HepG2 (cell line): ENCODE results near the gene TGM1. TPM values are rescaled to one million over a fixed set of nuclear protein-coding genes. Genes with fewer than 3 reads are reported as not detected.

Experiments
- ADNP ChIP-seq: sonication (generic); formaldehyde crosslinking; IDR thresholded peaks from 2 replicates; pipeline ENCODE4 v1.4.0; 2020; ENCODE audit warnings: missing genetic modification reagents
- FIP1L1 ChIP-seq: fragments of 200-400 bp; formaldehyde crosslinking; IDR thresholded peaks from 2 replicates; pipeline ENCODE4 v1.6.1; 2018; ENCODE audit warnings: low read depth, mild to moderate bottlenecking, low read length, moderate library complexity, borderline replicate concordance; ENCODE audit not compliant: insufficient read depth
- GABPA ChIP-seq, 2 experiments: IDR thresholded peaks; 2 replicates each; pipeline ENCODE4 v1.6.1; 2011 to 2016; ENCODE audit warnings: low read depth in 2 of 2, low read length in 1 of 2, missing biosample characterization in 1 of 2, missing genetic modification characterization in 1 of 2
- GZF1 ChIP-seq: sonication (generic); formaldehyde crosslinking; IDR thresholded peaks from 2 replicates; pipeline ENCODE4 v1.5.1; 2020; ENCODE audit warnings: mild to moderate bottlenecking, missing genetic modification reagents
- HDAC1 ChIP-seq: sonication (generic); formaldehyde crosslinking; IDR thresholded peaks from 2 replicates; pipeline ENCODE4 v1.5.1; 2020; ENCODE audit warnings: mild to moderate bottlenecking, missing genetic modification reagents
- HOXA3 ChIP-seq: sonication (generic); formaldehyde crosslinking; IDR thresholded peaks from 2 replicates; pipeline ENCODE4 v1.5.0; 2020; ENCODE audit warnings: missing genetic modification reagents
- HOXA5 ChIP-seq: sonication (generic); formaldehyde crosslinking; IDR thresholded peaks from 2 replicates; pipeline ENCODE4 v1.4.0; 2020; ENCODE audit warnings: missing genetic modification reagents
- HOXA9 ChIP-seq: sonication (generic); formaldehyde crosslinking; IDR thresholded peaks from 2 replicates; pipeline ENCODE4 v1.8.1; 2022; ENCODE audit warnings: missing genetic modification reagents, mild to moderate bottlenecking, moderate library complexity, borderline replicate concordance
- NPAS2 ChIP-seq: sonication (generic); formaldehyde crosslinking; IDR thresholded peaks from 2 replicates; pipeline ENCODE4 v1.8.0; 2022; ENCODE audit warnings: mild to moderate bottlenecking, missing genetic modification reagents, borderline replicate concordance
- RARA ChIP-seq: IDR thresholded peaks from 2 replicates; pipeline ENCODE4 v1.6.1; 2016; ENCODE audit warnings: missing genetic modification reagents, missing compliant biosample characterization
- RORA ChIP-seq: sonication (generic); formaldehyde crosslinking; IDR thresholded peaks from 2 replicates; pipeline ENCODE4 v1.5.0; 2020; ENCODE audit warnings: mild to moderate bottlenecking, missing genetic modification reagents, moderate library complexity
- ZFP37 ChIP-seq: sonication (generic); formaldehyde crosslinking; IDR thresholded peaks from 2 replicates; pipeline ENCODE4 v1.4.0; 2020; ENCODE audit warnings: missing genetic modification reagents, borderline replicate concordance
- ZNF20 ChIP-seq: sonication (generic); formaldehyde crosslinking; IDR thresholded peaks from 2 replicates; pipeline ENCODE4 v1.4.0; 2020; ENCODE audit warnings: mild to moderate bottlenecking, moderate library complexity, missing genetic modification reagents
- ZNF720 ChIP-seq: sonication (generic); formaldehyde crosslinking; IDR thresholded peaks from 2 replicates; pipeline ENCODE4 v1.4.0; 2020; ENCODE audit warnings: missing genetic modification reagents
- polyA plus RNA-seq, 8 experiments: library from polyadenylated mRNA; depleted of rRNA in 3 of 8; stranded (reverse) in 7 of 8; unstranded in 1 of 8; fragments of >200 nt; fragmentation: Illumina TruSeq in 4 of 8; extraction: Trizol in 4 of 8; gene quantifications; 2 replicates each; pipeline versions ENCODE4 v1.2.1 to v1.2.3, GENCODE V29; 2011 to 2016; ENCODE audit warnings: low read depth in 4 of 8, missing spikeins in 1 of 8, mixed read lengths in 1 of 8; ENCODE audit not compliant: insufficient read depth in 1 of 8
- total RNA-seq, 5 experiments: library from RNA; depleted of rRNA; stranded (reverse); fragments of >200 nt; fragmentation: Illumina TruSeq; extraction: Trizol; gene quantifications; 2 replicates each; pipeline ENCODE4 v1.2.3, GENCODE V29; 2016; ENCODE audit warnings: low read depth in 1 of 5
- TF ChIP-seq, protein P1 (sequence below): sonication (generic); formaldehyde crosslinking; IDR thresholded peaks from 2 replicates; pipeline ENCODE4 v1.8.0; 2022; ENCODE audit warnings: mild to moderate bottlenecking, missing genetic modification reagents
- TF ChIP-seq, protein P2 (sequence below): sonication (generic); formaldehyde crosslinking; IDR thresholded peaks from 2 replicates; pipeline ENCODE4 v1.8.0; 2022; ENCODE audit warnings: mild to moderate bottlenecking, missing genetic modification reagents, moderate library complexity
- TF ChIP-seq, protein P3 (sequence below): IDR thresholded peaks from 2 replicates; pipeline ENCODE4 v1.6.1; 2016
- TF ChIP-seq, protein P4 (sequence below): sonication (generic); formaldehyde crosslinking; IDR thresholded peaks from 2 replicates; pipeline ENCODE4 v1.9.0; 2021; ENCODE audit warnings: missing genetic modification reagents, borderline replicate concordance
- TF ChIP-seq, protein P5 (sequence below): sonication (generic); formaldehyde crosslinking; conservative IDR thresholded peaks from 2 replicates; pipeline ENCODE4 v1.4.0; 2020; ENCODE audit warnings: missing genetic modification reagents
- TF ChIP-seq, protein P6 (sequence below): sonication (generic); formaldehyde crosslinking; IDR thresholded peaks from 2 replicates; pipeline ENCODE4 v1.5.0; 2020; ENCODE audit warnings: mild to moderate bottlenecking, missing genetic modification reagents, borderline replicate concordance

The TGM1 gene
- total and polyA plus RNA-seq, 2 of the 13 experiments (the other 11 are each of a cell fraction or from before 2014, with no cell fraction given), result 3.2 to 10.6 TPM

DNA sequence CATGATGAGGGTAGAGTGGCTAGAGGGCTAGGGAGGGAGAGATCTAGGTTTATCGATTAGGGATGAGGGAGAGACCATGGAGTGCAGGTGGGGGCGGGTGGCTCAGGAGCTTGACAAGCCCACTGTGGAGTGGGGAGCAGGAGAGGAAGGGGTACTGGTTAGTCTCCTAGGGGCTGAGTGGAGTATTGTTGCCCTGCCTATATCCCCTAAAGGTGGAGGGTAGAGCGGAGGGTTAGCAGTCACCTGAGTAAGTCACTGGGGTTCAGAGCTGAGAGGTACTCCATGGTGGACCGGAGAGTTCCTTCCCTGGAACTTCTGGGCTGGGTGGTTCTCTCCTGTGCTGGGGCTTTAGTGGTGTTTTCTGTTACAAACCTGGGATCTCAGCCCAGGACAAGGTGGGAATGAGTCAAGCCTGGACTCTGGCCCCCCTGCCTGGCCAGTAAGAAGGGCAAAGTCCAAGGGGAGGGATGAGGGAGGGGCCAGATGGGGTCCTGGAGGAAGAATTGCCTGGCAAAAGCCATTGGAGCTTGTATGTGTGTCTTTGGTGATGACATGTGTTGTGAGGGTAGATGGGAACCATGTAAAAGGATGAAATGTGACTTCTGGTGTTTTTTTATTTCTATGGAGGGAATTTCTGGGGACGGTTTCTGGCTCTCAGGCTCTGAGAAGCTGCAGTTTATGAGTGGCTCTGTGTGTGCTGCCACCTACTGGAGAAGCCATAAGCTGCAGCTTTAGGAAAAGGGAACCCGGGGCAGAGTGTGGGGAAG lies 44.8 kb upstream of the TGM1 start, which contains the start of gene CIDEB (continued):
- TF ChIP-seq, protein P1, sequence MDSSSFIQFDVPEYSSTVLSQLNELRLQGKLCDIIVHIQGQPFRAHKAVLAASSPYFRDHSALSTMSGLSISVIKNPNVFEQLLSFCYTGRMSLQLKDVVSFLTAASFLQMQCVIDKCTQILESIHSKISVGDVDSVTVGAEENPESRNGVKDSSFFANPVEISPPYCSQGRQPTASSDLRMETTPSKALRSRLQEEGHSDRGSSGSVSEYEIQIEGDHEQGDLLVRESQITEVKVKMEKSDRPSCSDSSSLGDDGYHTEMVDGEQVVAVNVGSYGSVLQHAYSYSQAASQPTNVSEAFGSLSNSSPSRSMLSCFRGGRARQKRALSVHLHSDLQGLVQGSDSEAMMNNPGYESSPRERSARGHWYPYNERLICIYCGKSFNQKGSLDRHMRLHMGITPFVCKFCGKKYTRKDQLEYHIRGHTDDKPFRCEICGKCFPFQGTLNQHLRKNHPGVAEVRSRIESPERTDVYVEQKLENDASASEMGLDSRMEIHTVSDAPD (CRISPR knock-in tag), result peak; percentile 70
- TF ChIP-seq GZF1 (peak; percentile 27; the same call in 1 of the 2 replicates), HOXA5 (peak; percentile 91), HOXA9 (CRISPR knock-in tag) (no peak), FIP1L1 (0 out of 2 replicates have a peak, but pooled peaks have one; percentile 41), GABPA (IDR thresholded peaks at IDR 0.05; ENCODE audit: low read depth, low read length) (no peak), GABPA (CRISPR knock-in tag; IDR thresholded peaks at IDR 0.05; ENCODE audit: low read depth) (no peak), RARA (peak; percentile 67), ZFP37 (CRISPR knock-in tag) (peak; percentile 54; the same call in 1 of the 2 replicates), ZNF20 (CRISPR knock-in tag) (no peak), ZNF720 (no peak; the same call in 1 of the 2 replicates), RORA (CRISPR knock-in tag) (no peak), NPAS2 (CRISPR knock-in tag) (no peak), HDAC1 (no peak), ADNP (CRISPR knock-in tag) (no peak), HOXA3 (CRISPR knock-in tag) (peak; percentile 91)
- TF ChIP-seq, protein P2, sequence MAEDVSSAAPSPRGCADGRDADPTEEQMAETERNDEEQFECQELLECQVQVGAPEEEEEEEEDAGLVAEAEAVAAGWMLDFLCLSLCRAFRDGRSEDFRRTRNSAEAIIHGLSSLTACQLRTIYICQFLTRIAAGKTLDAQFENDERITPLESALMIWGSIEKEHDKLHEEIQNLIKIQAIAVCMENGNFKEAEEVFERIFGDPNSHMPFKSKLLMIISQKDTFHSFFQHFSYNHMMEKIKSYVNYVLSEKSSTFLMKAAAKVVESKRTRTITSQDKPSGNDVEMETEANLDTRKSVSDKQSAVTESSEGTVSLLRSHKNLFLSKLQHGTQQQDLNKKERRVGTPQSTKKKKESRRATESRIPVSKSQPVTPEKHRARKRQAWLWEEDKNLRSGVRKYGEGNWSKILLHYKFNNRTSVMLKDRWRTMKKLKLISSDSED (CRISPR knock-in tag), result no peak
- TF ChIP-seq, protein P3, sequence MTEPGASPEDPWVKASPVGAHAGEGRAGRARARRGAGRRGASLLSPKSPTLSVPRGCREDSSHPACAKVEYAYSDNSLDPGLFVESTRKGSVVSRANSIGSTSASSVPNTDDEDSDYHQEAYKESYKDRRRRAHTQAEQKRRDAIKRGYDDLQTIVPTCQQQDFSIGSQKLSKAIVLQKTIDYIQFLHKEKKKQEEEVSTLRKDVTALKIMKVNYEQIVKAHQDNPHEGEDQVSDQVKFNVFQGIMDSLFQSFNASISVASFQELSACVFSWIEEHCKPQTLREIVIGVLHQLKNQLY, result peak; percentile 75
- TF ChIP-seq, protein P4, sequence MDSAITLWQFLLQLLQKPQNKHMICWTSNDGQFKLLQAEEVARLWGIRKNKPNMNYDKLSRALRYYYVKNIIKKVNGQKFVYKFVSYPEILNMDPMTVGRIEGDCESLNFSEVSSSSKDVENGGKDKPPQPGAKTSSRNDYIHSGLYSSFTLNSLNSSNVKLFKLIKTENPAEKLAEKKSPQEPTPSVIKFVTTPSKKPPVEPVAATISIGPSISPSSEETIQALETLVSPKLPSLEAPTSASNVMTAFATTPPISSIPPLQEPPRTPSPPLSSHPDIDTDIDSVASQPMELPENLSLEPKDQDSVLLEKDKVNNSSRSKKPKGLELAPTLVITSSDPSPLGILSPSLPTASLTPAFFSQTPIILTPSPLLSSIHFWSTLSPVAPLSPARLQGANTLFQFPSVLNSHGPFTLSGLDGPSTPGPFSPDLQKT, result no peak
- TF ChIP-seq, protein P5, sequence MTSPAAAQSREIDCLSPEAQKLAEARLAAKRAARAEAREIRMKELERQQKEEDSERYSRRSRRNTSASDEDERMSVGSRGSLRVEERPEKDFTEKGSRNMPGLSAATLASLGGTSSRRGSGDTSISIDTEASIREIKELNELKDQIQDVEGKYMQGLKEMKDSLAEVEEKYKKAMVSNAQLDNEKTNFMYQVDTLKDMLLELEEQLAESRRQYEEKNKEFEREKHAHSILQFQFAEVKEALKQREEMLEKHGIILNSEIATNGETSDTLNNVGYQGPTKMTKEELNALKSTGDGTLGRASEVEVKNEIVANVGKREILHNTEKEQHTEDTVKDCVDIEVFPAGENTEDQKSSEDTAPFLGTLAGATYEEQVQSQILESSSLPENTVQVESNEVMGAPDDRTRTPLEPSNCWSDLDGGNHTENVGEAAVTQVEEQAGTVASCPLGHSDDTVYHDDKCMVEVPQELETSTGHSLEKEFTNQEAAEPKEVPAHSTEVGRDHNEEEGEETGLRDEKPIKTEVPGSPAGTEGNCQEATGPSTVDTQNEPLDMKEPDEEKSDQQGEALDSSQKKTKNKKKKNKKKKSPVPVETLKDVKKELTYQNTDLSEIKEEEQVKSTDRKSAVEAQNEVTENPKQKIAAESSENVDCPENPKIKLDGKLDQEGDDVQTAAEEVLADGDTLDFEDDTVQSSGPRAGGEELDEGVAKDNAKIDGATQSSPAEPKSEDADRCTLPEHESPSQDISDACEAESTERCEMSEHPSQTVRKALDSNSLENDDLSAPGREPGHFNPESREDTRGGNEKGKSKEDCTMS (CRISPR knock-in tag), result peak; percentile 31; the same call in 1 of the 2 replicates
- TF ChIP-seq, protein P6, sequence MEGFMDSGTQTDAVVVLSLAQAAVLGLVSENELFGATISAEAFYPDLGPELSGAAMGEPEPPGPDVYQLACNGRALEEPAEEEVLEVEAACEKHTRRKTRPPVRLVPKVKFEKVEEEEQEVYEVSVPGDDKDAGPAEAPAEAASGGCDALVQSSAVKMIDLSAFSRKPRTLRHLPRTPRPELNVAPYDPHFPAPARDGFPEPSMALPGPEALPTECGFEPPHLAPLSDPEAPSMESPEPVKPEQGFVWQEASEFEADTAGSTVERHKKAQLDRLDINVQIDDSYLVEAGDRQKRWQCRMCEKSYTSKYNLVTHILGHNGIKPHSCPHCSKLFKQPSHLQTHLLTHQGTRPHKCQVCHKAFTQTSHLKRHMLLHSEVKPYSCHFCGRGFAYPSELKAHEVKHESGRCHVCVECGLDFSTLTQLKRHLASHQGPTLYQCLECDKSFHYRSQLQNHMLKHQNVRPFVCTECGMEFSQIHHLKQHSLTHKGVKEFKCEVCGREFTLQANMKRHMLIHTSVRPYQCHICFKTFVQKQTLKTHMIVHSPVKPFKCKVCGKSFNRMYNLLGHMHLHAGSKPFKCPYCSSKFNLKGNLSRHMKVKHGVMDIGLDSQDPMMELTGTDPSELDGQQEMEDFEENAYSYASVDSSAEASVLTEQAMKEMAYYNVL (CRISPR knock-in tag), result peak; percentile 95
